Esophagus (tissue), 2 donors: ENCODE results near the gene HDAC9. TPM values are rescaled to one million over a fixed set of nuclear protein-coding genes. Genes with fewer than 3 reads are reported as not detected.
"Not testable (repeated sequence)": the region's sequence is repeated elsewhere in the genome, so short reads cannot be mapped to it uniquely, and the experiment has no call there.

ENCODE experiments used
- H3K27ac ChIP-seq, 2 donors: one replicate each; pipeline ENCODE4 v1.5.1; 2013; ENCODE audit warnings: low read depth in 2 of 2, mild to moderate bottlenecking in 2 of 2, inconsistent platforms in 1 of 2, low read length in 1 of 2, moderate library complexity in 1 of 2
- H3K27me3 ChIP-seq, 2 donors: one replicate each; pipeline ENCODE4 v1.6.1; 2013; ENCODE audit warnings: low read length in 2 of 2, control low read depth in 1 of 2, mild to moderate bottlenecking in 1 of 2; ENCODE audit not compliant: insufficient read depth in 2 of 2, control insufficient read depth in 1 of 2
- H3K36me3 ChIP-seq, 2 donors: one replicate each; pipeline ENCODE4 v1.6.1; 2013; ENCODE audit warnings: low read length in 1 of 2; ENCODE audit not compliant: control insufficient read depth in 2 of 2, insufficient read depth in 2 of 2
- H3K4me1 ChIP-seq, 2 donors: one replicate each; pipeline ENCODE4 v1.6.1; 2013; ENCODE audit warnings: low read length in 1 of 2; ENCODE audit not compliant: control insufficient read depth in 2 of 2, insufficient read depth in 2 of 2
- H3K4me3 ChIP-seq, 2 donors: one replicate each; pipeline ENCODE4 v1.5.1; 2013; ENCODE audit warnings: low read length in 2 of 2, mild to moderate bottlenecking in 2 of 2, low read depth in 1 of 2, moderate library complexity in 1 of 2
- H3K9me3 ChIP-seq, 2 donors: one replicate each; pipeline ENCODE4 v1.6.1; 2013; ENCODE audit warnings: mild to moderate bottlenecking in 2 of 2, low read depth in 1 of 2, low read length in 1 of 2, moderate library complexity in 1 of 2; ENCODE audit not compliant: control insufficient read depth in 2 of 2, insufficient read depth in 1 of 2
- WGBS, 2 donors: extraction: QIAGEN DNeasy Blood & Tissue Kit; methylation state at CpG; one replicate each; pipeline ENCODE4 v1.1.7; 2013; 5-methylcytosine and 5-hydroxymethylcytosine counted together
- polyA plus RNA-seq, 2 donors: library from polyadenylated mRNA; stranded (reverse); fragments of 200-250 nt; gene quantifications; one replicate each; pipeline ENCODE4 v1.2.3, GENCODE V29; 2013
- donor health status: healthy with polysubstance abuse.
- donor health status: Bipolar disorder and iron deficiency.

Gene HDAC9
- polyA plus RNA-seq, 2 donors: 0.69 to 1.1 TPM

DNA sequence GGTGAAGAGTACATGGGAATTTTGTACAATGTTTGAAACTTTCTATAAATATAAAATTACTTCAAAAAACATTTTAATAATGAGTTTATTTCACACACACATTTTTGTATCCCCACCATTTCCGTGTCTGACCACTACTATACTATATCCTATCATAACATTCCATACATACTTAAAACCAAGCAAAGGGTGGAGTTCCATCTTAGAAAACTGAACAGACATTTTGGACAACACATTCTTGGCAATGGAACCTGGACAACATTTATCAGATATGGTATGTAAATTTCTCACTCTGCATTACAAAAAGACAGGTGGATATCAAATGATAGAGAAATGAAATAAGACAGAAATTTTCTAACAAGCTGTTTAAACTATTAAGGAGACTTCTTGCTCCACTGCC lies 453.0 kb downstream of the HDAC9 start:
- Histone ChIP-seq H3K27me3 (no peaks in the 10 kb centered on the region), H3K9me3 (no peaks in the 10 kb centered on the region), H3K4me1 (no peaks in the 10 kb centered on the region), H3K4me3 (no peak overlapping the region), H3K36me3 (no peaks in the 10 kb centered on the region), H3K27ac (no peak overlapping the region)
- 63 to 71% methylated on average over 1 of the region's 1 CpG for WGBS, 2 donors

DNA sequence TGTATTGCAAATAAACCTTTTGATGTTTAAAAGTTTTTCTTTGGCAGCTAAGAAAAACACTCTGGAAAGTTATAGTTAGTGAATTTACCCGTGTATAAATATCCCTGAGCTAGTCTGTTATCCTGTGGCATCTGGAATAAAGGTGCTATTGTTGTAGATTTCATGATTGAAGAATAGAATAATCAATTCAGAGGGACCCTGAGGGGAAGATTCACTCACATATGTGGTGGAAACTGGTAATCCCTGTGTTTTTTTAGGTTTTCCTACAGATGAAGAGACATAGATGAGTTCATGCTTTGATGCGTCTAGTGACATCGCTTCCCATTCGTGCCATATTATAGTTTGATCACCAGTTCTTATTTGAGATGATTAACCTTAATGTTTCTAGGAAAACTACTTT lies 457.3 kb downstream of the HDAC9 start:
- no peak overlapping the region for H3K4me3 ChIP-seq
- no peaks in the 10 kb centered on the region for H3K4me1 ChIP-seq
- no peaks in the 10 kb centered on the region for H3K36me3 ChIP-seq
- H3K27me3 ChIP-seq: no peaks in the 10 kb centered on the region
- no peaks in the 10 kb centered on the region for H3K9me3 ChIP-seq
- H3K27ac ChIP-seq: no peak overlapping the region
- WGBS, 2 donors: 76 to 77% methylated on average over 4 of the region's 4 CpGs

DNA sequence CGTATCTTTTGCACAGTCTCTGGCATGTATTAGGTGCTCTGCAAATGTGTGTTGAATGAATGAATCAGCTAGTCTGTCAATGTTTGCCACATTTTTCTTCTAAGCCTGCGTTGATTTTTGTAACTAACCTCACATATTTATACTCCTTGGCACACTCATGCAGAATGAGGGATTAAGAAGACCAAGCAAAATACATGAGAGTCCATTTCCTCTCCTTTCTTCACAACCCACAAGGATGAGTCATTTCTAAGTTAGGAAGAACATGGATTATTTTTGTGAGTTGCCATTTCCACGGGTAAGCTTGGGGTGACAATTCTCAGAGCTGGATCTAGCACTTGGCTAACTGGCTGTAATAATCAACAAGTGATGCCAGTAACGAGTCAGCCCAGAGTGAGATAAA lies 463.1 kb downstream of the HDAC9 start:
- Histone ChIP-seq H3K27ac (no peak overlapping the region), H3K9me3 (no peaks in the 10 kb centered on the region), H3K27me3 (no peaks in the 10 kb centered on the region), H3K36me3 (no peaks in the 10 kb centered on the region), H3K4me1 (no peaks in the 10 kb centered on the region), H3K4me3 (no peak overlapping the region)
- WGBS, 2 donors: 48 to 57% methylated on average over 4 of the region's 4 CpGs

DNA sequence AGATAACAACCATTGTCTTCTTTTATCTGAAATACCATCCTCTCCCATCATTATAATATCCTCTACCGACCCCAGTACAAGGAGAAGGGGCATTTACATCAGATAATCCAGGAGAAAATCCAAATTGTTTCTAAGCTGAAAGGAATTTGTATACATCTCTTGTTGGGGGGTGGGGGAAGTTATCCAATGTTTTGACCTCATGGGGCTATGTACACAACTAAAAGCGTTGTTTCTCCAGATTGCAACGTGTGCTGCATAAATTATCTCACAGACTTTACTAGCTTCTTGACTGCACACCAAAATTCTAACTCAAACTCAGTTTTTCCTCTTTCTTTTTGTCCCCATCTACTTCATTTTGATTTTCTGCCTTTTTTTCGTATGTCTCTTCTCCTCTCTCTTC lies 465.2 kb downstream of the HDAC9 start:
- no peak overlapping the region for H3K4me3 ChIP-seq
- H3K36me3 ChIP-seq: no peaks in the 10 kb centered on the region
- no peak overlapping the region for H3K27ac ChIP-seq
- H3K4me1 ChIP-seq: no peaks in the 10 kb centered on the region
- 50 to 72% methylated on average over 4 of the region's 4 CpGs for WGBS, 2 donors
- H3K9me3 ChIP-seq: no peaks in the 10 kb centered on the region
- H3K27me3 ChIP-seq: no peaks in the 10 kb centered on the region

DNA sequence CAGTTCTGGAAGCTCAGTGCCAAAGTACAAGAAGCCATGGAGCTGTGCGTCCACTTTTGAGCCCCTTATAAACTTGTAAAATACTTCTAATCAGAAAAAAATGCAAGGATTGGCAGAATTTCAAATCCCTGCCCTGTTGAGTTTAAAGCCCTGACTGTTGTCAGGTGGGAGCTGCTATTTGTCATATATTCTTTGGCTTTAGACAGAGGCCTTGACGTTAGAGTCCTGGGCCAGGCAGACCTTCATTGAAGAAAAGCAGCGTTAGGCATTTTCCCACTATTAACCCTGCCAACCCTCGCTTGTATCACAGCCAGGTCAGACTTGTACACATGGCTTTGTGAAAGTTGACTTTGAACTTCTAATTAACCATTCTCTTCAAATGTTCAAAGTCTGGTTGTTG lies 466.5 kb downstream of the HDAC9 start:
- Histone ChIP-seq H3K27me3 (no peaks in the 10 kb centered on the region), H3K4me3 (no peak overlapping the region), H3K27ac (no peak overlapping the region), H3K9me3 (no peaks in the 10 kb centered on the region), H3K36me3 (no peaks in the 10 kb centered on the region), H3K4me1 (no peaks in the 10 kb centered on the region)
- WGBS, 2 donors: 51 to 55% methylated on average over 4 of the region's 4 CpGs

DNA sequence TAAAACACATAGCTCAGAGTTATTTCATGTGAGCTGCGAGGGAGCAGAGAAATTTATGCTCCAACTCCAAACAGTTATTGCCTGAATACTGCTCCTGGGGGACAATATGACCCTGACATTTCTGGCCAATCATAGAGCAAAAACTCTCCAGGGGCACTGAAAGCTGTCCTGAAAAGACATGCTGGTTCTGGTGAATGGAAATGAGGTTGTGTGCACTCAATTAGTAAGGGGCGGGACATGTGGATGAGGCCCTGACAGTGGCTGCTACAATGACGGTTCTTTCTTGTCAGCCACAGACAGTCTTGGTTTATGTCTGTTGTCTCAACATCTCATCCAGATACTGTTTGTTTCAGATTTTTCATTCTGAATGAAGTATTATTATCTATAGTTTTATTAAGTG lies 470.1 kb downstream of the HDAC9 start:
- no peaks in the 10 kb centered on the region for H3K9me3 ChIP-seq
- no peaks in the 10 kb centered on the region for H3K4me1 ChIP-seq
- H3K36me3 ChIP-seq: no peaks in the 10 kb centered on the region
- H3K27me3 ChIP-seq: no peaks in the 10 kb centered on the region
- 88% methylated on average over 3 of the region's 3 CpGs for WGBS, 2 donors
- H3K4me3 ChIP-seq: no peak overlapping the region
- H3K27ac ChIP-seq: no peak overlapping the region

DNA sequence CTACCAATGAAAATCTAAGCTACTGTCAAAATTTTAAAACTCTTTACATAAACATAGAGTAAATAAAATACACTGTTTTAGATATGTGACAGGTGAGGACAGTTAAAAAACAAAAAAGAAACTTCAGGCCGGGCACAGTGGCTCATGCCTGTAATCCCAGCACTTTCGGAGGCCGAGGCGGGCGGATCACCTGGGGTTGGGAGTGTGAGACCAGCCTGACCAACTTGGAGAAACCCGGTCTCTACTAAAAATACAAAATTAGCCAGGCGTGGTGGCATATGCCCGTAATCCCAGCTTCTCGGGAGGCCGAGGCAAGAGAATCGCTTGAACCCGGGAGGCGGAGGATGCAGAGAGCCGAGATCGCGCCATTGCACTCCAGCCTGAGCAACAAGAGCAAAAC lies 472.2 kb downstream of the HDAC9 start:
- H3K27ac ChIP-seq, H3K4me1 ChIP-seq, H3K27me3 ChIP-seq, H3K4me3 ChIP-seq, H3K36me3 ChIP-seq, H3K9me3 ChIP-seq: not testable (repeated sequence)
- WGBS, 2 donors: 93 to 94% methylated on average over 16 of the region's 16 CpGs

DNA sequence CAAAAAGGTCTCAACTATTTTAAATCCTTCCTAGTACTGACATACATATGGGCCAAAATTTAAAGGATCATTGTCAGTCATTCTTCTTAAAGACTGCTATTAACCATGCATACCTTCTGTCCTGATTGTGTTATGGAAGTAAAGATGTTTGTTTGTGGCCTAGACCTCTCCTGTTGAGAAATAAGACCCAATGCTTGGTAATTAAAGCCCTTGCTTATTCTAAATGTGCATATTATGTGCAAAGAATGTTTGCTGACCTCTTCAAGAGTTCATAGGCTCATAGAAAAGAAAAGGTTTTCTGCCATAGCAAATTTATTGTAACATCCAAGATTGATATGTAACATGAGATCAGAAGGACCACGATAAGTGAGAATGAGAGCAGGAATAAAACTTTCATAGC lies 476.3 kb downstream of the HDAC9 start:
- Histone ChIP-seq H3K27ac (no peak overlapping the region), H3K4me1 (peaks cover 0 to 4% of the 10 kb centered on the region in 2 donors)
- 87 to 97% methylated on average over 1 of the region's 1 CpG for WGBS, 2 donors

DNA sequence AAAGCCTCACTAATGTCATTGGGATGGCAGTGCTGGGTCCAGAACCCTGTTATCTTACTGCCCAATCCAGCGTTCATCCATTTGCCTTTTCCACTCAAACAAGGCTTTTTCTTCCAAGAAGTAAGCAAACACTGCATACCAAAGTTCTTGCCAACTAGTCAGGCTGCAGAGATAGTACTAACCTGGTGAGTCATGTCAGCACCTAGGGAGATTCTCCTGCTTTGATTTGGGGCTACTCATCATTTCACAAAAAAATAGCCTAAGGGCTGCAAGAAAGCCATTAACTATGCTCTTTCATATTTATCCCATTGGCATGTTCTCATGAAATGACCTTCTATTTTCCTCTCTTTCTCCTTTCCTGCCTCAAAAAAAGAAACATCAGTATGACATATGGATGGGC lies 479.3 kb downstream of the HDAC9 start:
- Histone ChIP-seq H3K27ac (no peak overlapping the region), H3K4me1 (peaks cover 0 to 4% of the 10 kb centered on the region in 2 donors), H3K36me3 (no peaks in the 10 kb centered on the region), H3K9me3 (no peaks in the 10 kb centered on the region), H3K4me3 (no peak overlapping the region), H3K27me3 (no peaks in the 10 kb centered on the region)
- WGBS, 2 donors: 53 to 57% methylated on average over 1 of the region's 1 CpG

More for the DNA sequence above, 476.3 kb downstream of the HDAC9 start:
- no peaks in the 10 kb centered on the region for H3K36me3 ChIP-seq
- no peaks in the 10 kb centered on the region for H3K27me3 ChIP-seq
- no peaks in the 10 kb centered on the region for H3K9me3 ChIP-seq
- H3K4me3 ChIP-seq: no peak overlapping the region

DNA sequence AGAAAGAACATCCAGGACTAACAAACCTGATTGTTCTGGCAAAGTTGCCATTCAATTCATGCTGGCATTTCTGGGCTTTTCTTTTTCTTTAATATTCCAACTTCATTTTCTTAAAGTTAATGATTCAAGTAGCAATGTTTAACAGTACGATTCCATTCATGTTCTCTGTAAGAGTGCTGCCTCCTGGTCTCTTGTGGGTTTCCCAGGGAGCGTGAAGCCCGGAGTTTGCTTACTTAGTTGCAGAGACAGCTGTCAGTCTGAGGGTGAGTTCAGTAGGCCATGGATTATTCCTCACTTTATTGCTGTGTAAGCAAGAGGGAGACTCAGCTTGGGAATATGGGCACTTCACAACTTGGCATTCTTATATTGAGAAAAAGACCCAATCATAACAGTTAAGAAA lies 479.7 kb downstream of the HDAC9 start:
- Histone ChIP-seq H3K4me1 (peaks cover 0 to 4% of the 10 kb centered on the region in 2 donors), H3K27me3 (no peaks in the 10 kb centered on the region), H3K9me3 (no peaks in the 10 kb centered on the region), H3K27ac (no peak overlapping the region), H3K36me3 (no peaks in the 10 kb centered on the region), H3K4me3 (no peak overlapping the region)
- 44 to 54% methylated on average over 3 of the region's 3 CpGs for WGBS, 2 donors
